BJ (cell line): Measurements from ENCODE around the gene LBP. TPM values are rescaled to one million over a fixed set of nuclear protein-coding genes. Genes with fewer than 3 reads are reported as not detected.

ENCODE experiments used
- CTCF ChIA-PET: fragments of 350-600 bp; formaldehyde crosslinking; extraction: SDS; loops from one replicate; lab custom pipeline; 2021; ENCODE audit warnings: antibody characterized with exemption, inconsistent platforms; lab: Yijun Ruan, JAX
- POLR2A ChIA-PET: fragments of 300-600 bp; sonication (Branson Sonifier 250); formaldehyde crosslinking; extraction: SDS; loops from one replicate; lab custom pipeline; 2021; ENCODE audit warnings: antibody characterized with exemption; lab: Charles Lee
- DNase-seq: peaks from one replicate; pipeline ENCODE4 v3.0.0-alpha.2; 2011; ENCODE audit warnings: low read depth
- H3K27me3 ChIP-seq: 2 replicates; pipeline ENCODE4 v1.6.0; 2011; ENCODE audit warnings: low read length; ENCODE audit not compliant: control insufficient read depth, insufficient read depth
- H3K36me3 ChIP-seq: 2 replicates; pipeline ENCODE4 v1.5.1; 2011; ENCODE audit warnings: low read length; ENCODE audit not compliant: control insufficient read depth, insufficient read depth
- H3K4me3 ChIP-seq: 2 replicates; pipeline ENCODE4 v1.5.1; 2011; ENCODE audit warnings: low read depth, mild to moderate bottlenecking, control low read depth, low read length
- polyA plus RNA-seq: library from polyadenylated mRNA; depleted of rRNA; stranded (reverse); fragments of >200 nt; gene quantifications from 2 replicates; pipeline ENCODE4 v1.2.3, GENCODE V29; 2011
- TF ChIP-seq, protein P1 (sequence below): IDR thresholded peaks from 2 replicates; pipeline ENCODE4 v1.5.1; 2011; ENCODE audit warnings: low read depth, mild to moderate bottlenecking, control low read depth, inconsistent platforms, low read length, moderate library complexity; ENCODE audit not compliant: insufficient read depth

LBP gene
- polyA plus RNA-seq, 1 experiment = 0.04 TPM

DNA sequence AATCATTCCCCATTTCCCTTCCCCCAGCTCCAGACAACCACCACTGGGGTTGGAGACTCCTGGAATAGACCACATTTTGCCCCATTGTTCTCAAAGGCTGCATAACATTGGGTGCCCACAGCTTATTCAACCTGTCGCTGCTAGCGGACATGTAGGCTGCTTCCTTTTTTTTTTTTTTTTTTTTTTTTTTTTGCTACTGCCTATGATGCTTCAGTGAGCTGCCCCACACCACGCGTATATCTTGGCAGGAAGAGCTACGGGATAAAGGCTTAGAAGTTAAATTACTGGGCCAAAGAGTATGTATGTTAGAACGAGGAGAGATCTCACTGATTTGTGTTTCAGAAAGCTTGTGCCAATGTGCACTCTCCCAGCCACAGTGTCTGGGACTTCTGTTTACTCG lies 7.0 kb downstream of the LBP start:
- ChIA-PET CTCF (interaction anchor here (1.1 to 1.4 kb wide), 4 partner anchors 12 to 132 kb away, joined by 3 read pairs; no protein-coding TSS in a partner anchor), POLR2A (no interaction called here)
- TF ChIP-seq, protein P1, sequence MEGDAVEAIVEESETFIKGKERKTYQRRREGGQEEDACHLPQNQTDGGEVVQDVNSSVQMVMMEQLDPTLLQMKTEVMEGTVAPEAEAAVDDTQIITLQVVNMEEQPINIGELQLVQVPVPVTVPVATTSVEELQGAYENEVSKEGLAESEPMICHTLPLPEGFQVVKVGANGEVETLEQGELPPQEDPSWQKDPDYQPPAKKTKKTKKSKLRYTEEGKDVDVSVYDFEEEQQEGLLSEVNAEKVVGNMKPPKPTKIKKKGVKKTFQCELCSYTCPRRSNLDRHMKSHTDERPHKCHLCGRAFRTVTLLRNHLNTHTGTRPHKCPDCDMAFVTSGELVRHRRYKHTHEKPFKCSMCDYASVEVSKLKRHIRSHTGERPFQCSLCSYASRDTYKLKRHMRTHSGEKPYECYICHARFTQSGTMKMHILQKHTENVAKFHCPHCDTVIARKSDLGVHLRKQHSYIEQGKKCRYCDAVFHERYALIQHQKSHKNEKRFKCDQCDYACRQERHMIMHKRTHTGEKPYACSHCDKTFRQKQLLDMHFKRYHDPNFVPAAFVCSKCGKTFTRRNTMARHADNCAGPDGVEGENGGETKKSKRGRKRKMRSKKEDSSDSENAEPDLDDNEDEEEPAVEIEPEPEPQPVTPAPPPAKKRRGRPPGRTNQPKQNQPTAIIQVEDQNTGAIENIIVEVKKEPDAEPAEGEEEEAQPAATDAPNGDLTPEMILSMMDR = no peak
- H3K4me3 ChIP-seq = no peak overlapping the region
- H3K27me3 ChIP-seq = peaks cover 3% of the 10 kb centered on the region; the same call in 1 of the 2 replicates
- no peaks in the 10 kb centered on the region for H3K36me3 ChIP-seq
- no peak for DNase-seq

DNA sequence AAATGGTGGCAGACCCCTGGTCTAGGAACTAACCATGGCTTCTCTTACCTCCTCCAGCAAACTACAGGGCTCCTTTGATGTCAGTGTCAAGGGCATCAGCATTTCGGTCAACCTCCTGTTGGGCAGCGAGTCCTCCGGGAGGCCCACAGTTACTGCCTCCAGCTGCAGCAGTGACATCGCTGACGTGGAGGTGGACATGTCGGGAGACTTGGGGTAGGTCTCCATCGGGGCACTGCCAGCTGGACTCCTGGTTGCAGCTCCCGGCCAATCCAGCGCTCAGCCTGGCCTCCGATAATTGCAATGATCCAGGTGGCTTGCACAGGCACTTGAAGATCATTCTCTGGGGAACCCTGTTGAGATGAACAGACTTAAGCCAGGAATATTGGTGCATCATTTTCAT lies 7.9 kb downstream of the LBP start:
- no peak for DNase-seq
- CTCF ChIA-PET = interaction anchor here (1.1 to 1.7 kb wide), 3 partner anchors 15 to 54 kb away, joined by 3 to 4 read pairs (median 3); no protein-coding TSS in a partner anchor
- no peaks in the 10 kb centered on the region for H3K36me3 ChIP-seq
- peaks cover 3% of the 10 kb centered on the region; the same call in 1 of the 2 replicates for H3K27me3 ChIP-seq
- TF ChIP-seq, protein P1 = no peak
- no peak overlapping the region for H3K4me3 ChIP-seq
- POLR2A ChIA-PET = interaction anchor here (0.6 kb wide), 1 partner anchor 34 kb away, joined by 4 read pairs; no protein-coding TSS in a partner anchor

DNA sequence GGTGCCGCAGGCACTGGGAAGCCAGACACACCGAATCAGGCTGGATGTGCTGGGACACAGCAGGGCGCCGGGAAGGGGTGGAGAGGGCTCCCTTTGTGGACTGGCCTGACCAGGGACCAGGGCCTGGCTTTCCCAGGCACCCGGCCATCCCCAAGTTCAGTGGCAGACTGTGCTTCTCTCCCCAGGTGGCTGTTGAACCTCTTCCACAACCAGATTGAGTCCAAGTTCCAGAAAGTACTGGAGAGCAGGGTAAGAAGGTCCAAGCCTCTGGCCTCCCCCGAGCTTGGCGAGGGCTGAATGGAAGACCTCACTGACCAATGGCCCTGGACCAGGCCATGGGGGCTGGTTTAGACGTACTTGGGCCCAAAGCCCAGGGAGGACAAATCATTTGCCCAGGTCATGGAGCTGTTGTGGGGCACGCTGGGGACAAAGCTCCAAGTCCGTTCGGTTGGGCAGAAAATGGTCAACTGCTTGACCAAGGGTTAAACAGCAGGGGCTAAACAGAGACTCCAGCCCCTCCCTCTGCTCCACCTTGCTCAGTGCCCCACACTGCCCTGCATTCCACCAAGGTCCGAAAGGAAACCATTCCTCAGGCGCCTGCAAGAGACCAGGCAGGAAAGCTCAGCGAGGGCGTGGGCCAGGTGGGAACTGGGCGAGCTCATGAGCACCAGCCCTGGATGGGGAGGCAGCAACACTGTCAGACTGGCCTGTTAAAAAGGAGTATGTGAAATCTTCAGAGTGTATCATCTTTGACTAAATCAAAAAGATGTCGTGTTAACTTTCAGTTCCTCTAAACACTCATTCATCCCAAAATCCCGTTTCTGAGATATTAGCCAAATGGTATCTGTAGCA lies 9.1 kb downstream of the LBP start:
- TF ChIP-seq, protein P1 = no peak
- Histone ChIP-seq H3K36me3 (no peaks in the 10 kb centered on the region), H3K27me3 (peaks cover 3% of the 10 kb centered on the region; the same call in 1 of the 2 replicates), H3K4me3 (no peak overlapping the region)
- CTCF ChIA-PET = interaction anchor here (1.2 to 1.8 kb wide), 3 partner anchors 15 to 53 kb away, joined by 3 to 7 read pairs (median 4); no protein-coding TSS in a partner anchor
- POLR2A ChIA-PET = no interaction called here
- DNase-seq = no peak

DNA sequence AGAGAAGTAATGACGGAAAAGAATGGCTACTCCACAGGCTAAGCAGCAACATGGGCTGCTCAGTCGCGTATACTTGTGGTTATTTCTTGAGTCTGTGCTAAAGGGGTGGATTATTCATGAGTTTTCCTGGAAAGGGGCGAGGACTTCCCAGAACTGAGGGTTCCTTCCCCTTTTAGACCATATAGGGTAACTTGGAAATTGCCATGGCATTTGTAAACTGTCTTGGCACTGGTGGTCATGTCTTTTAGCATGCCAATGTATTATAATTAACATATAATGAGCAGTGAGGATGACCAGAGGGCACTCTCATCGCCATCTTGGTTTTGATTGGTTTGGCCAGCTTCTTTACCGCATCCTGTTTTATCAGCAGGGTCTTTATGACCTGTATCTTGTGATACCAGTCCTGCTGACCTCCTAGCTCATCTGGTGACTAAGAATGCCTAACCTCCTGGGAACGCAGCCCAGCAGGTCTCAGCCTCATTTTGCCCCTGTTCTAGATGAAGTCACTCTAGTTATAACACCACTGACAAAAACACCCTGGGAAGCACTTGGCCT lies 11.4 kb downstream of the LBP start:
- POLR2A ChIA-PET = no interaction called here
- CTCF ChIA-PET = interaction anchor here (1.4 to 3.1 kb wide), 3 partner anchors 13 to 51 kb away, joined by 4 to 11 read pairs (median 9); no protein-coding TSS in a partner anchor
- TF ChIP-seq, protein P1 = no peak
- Histone ChIP-seq H3K36me3 (no peaks in the 10 kb centered on the region), H3K4me3 (no peak overlapping the region), H3K27me3 (peaks cover 3% of the 10 kb centered on the region; the same call in 1 of the 2 replicates)
- no peak for DNase-seq

DNA sequence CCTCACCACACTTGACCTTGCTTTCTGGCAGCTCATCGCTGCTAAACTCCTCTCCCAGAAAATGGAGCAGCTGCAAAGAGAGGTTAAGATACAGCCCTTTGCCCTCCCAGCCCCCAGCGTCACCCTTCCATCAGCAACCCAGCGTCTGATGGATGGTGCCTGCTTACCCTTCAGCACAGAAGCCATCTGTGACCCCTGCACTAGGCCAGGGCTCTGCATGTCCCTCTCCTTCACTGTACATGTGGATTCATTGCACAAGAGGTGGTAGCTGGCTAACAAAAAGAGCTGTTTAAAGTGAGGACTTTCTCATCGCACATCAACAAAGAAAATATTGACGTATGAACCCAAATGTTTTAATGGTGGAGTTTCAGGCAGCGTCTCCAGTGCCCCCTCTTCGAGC lies 12.3 kb downstream of the LBP start:
- TF ChIP-seq, protein P1 = no peak
- ChIA-PET POLR2A (no interaction called here), CTCF (interaction anchor here (0.9 to 3.1 kb wide), 2 partner anchors 11 to 50 kb away, joined by 4 to 11 read pairs; no protein-coding TSS in a partner anchor)
- Histone ChIP-seq H3K27me3 (peaks cover 3% of the 10 kb centered on the region; the same call in 1 of the 2 replicates), H3K4me3 (no peak overlapping the region), H3K36me3 (no peaks in the 10 kb centered on the region)
- no peak for DNase-seq
